Measurements from ENCODE around the gene ITCH.

ITCH gene

GRCh38 chr20:34536798-34537394 is 173.8 kb downstream of the ITCH start:
- no peak for DNase-seq

GRCh38 chr20:34537651-34538050 is 174.6 kb downstream of the ITCH start:
- DNase-seq: no peak

GRCh38 chr20:34538671-34539123 is 175.6 kb downstream of the ITCH start:
- DNase-seq: no peak

- no peak for DNase-seq
These were observed 176.7 kb downstream of the ITCH start for GRCh38 chr20:34539756-34540155.

- DNase-seq: no peak
These were observed 177.7 kb downstream of the ITCH start for GRCh38 chr20:34540596-34541263.

GRCh38 chr20:34541264-34541901 is 178.3 kb downstream of the ITCH start:
- DNase-seq: no peak

- no peak for DNase-seq
These were observed 178.8 kb downstream of the ITCH start for GRCh38 chr20:34541917-34542316.

GRCh38 chr20:34542439-34542838 is 179.4 kb downstream of the ITCH start:
- DNase-seq: no peak

- DNase-seq: no peak
These were observed 180.5 kb downstream of the ITCH start for GRCh38 chr20:34543463-34544056.

- DNase-seq: no peak
These were observed 181.2 kb downstream of the ITCH start for GRCh38 chr20:34544109-34544796.

GRCh38 chr20:34546751-34547181 is 183.7 kb downstream of the ITCH start:
- no peak for DNase-seq

- no peak for DNase-seq
These were observed 185.0 kb downstream of the ITCH start for GRCh38 chr20:34547844-34548613.

GRCh38 chr20:34549291-34549928 is 186.3 kb downstream of the ITCH start:
- DNase-seq: no peak

GRCh38 chr20:34549929-34550305 is 186.8 kb downstream of the ITCH start:
- DNase-seq: no peak

- DNase-seq: no peak
These were observed 189.5 kb downstream of the ITCH start for GRCh38 chr20:34552569-34552968.

- no peak for DNase-seq
These were observed 190.3 kb downstream of the ITCH start for GRCh38 chr20:34553366-34553867.

GRCh38 chr20:34557936-34558319 is 194.9 kb downstream of the ITCH start:
- no peak for DNase-seq

- no peak for DNase-seq
These were observed 195.5 kb downstream of the ITCH start, which contains the start of gene MAP1LC3A for GRCh38 chr20:34558320-34559218. Gene MAP1LC3A (plus strand): TSS chr20:34558718. CDS start chr20:34558869, 151 bp downstream.

- DNase-seq: no peak
These were observed 196.5 kb downstream of the ITCH start for GRCh38 chr20:34559311-34560140.

- no peak for DNase-seq
These were observed 197.1 kb downstream of the ITCH start for GRCh38 chr20:34560141-34560523.
